T-helper 9 cell (primary cell): ENCODE measurements around the gene CHCHD5.

Source experiments
- DNase-seq: peaks from one replicate; pipeline ENCODE4 v3.0.0-alpha.2; 2020

CHCHD5 gene

GRCh38 chr2:112626604-112627059, 42.2 kb downstream of the CHCHD5 start:
- peak; percentile 42 for DNase-seq

GRCh38 chr2:112627060-112628040, 42.9 kb downstream of the CHCHD5 start:
- no peak for DNase-seq

- DNase-seq: no peak
Measured at GRCh38 chr2:112629224-112629623, 44.8 kb downstream of the CHCHD5 start.

GRCh38 chr2:112629823-112630222, 45.4 kb downstream of the CHCHD5 start:
- DNase-seq: no peak

- no peak for DNase-seq
Measured at GRCh38 chr2:112630268-112630667, 45.9 kb downstream of the CHCHD5 start.

GRCh38 chr2:112633708-112634107, 49.3 kb downstream of the CHCHD5 start:
- DNase-seq: no peak

GRCh38 chr2:112634153-112634873, 49.9 kb downstream of the CHCHD5 start:
- DNase-seq: peak; percentile 16

- no peak for DNase-seq
Measured at GRCh38 chr2:112634874-112635157, 50.4 kb downstream of the CHCHD5 start.

GRCh38 chr2:112636605-112637288, 52.3 kb downstream of the CHCHD5 start:
- no peak for DNase-seq

- no peak for DNase-seq
Measured at GRCh38 chr2:112637289-112637660, 52.9 kb downstream of the CHCHD5 start.
